Mucosa of rectum (tissue), 2 donors: Measurements from ENCODE around the gene UBE3C.
"Not testable (repeated sequence)": the region's sequence is repeated elsewhere in the genome, so short reads cannot be mapped to it uniquely, and the experiment has no call there.

ENCODE experiments used
- H3K27ac ChIP-seq, 2 donors: one replicate each; pipeline ENCODE4 v1.7.0; 2013; ENCODE audit warnings: inconsistent platforms in 2 of 2, low read depth in 2 of 2, low read length in 2 of 2
- H3K27me3 ChIP-seq, 2 donors: one replicate each; pipeline ENCODE4 v1.7.0; 2013; ENCODE audit warnings: low read length in 2 of 2; ENCODE audit not compliant: control insufficient read depth in 2 of 2, insufficient read depth in 2 of 2
- H3K36me3 ChIP-seq, 2 donors: one replicate each; pipeline ENCODE4 v1.7.0; 2013; ENCODE audit warnings: low read length in 2 of 2; ENCODE audit not compliant: control insufficient read depth in 2 of 2, insufficient read depth in 2 of 2
- H3K4me1 ChIP-seq, 2 donors: one replicate each; pipeline ENCODE4 v1.7.0; 2013; ENCODE audit warnings: low read length in 2 of 2, mild to moderate bottlenecking in 1 of 2; ENCODE audit not compliant: control insufficient read depth in 2 of 2, insufficient read depth in 2 of 2
- H3K4me3 ChIP-seq, 2 donors: one replicate each; pipeline ENCODE4 v1.7.0; 2013; ENCODE audit warnings: low read length in 2 of 2
- H3K9ac ChIP-seq, 2 donors: one replicate each; pipeline ENCODE4 v1.7.0; 2013; ENCODE audit warnings: low read length in 2 of 2, low read depth in 1 of 2, mild to moderate bottlenecking in 1 of 2
- H3K9me3 ChIP-seq, 2 donors: one replicate each; pipeline ENCODE4 v1.7.0; 2013; ENCODE audit warnings: low read length in 2 of 2; ENCODE audit not compliant: control insufficient read depth in 2 of 2
- donor health status: healthy.
- donor health status: Normal muscosa, but diverticular disease.

The UBE3C gene

DNA sequence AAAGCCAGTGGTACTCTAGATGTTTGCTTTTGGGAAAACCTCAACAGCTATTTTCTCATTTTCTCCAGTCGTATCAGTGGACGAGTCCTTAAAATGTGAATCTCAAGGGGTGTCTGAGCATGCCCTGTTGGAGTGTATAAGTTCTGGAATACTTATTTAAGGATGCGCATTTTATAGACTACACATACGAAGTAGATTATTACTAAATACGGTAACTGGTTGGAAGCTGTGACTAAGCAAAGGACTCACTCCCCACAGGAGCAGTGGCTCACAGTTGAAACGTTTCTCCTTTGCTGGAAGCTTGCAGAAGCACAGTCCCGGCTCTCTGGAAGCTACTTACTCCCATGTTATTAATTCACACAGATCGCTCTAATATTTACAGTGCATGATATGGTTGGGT, 107.3 kb downstream of the UBE3C start:
- Histone ChIP-seq H3K36me3 (peaks cover 18 to 25% of the 10 kb centered on the region in 2 donors), H3K27ac (no peak overlapping the region), H3K27me3 (no peaks in the 10 kb centered on the region), H3K4me1 (no peaks in the 10 kb centered on the region), H3K9me3 (no peaks in the 10 kb centered on the region), H3K4me3 (no peak overlapping the region), H3K9ac (no peak overlapping the region)

DNA sequence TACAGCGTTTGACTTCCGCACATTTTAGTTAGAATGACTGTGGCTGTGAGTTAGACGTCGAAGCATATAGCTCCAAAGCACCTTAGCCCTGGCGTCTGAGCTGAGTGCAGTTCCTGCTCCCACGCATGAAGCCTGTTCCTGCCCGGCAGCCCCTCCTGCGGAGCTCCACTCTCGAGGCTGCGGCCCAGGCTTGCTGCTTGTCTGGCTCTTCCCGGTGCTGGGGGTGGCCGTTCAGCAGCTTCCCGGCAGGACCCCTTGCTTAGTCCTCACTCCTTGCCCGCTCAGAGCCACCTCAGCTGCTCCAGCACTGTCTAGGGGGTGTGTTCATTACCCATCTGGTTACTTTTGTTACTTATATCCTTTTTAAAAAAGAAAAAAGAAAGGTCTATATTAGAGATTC, 109.9 kb downstream of the UBE3C start:
- peaks cover 21 to 25% of the 10 kb centered on the region in 2 donors for H3K36me3 ChIP-seq

DNA sequence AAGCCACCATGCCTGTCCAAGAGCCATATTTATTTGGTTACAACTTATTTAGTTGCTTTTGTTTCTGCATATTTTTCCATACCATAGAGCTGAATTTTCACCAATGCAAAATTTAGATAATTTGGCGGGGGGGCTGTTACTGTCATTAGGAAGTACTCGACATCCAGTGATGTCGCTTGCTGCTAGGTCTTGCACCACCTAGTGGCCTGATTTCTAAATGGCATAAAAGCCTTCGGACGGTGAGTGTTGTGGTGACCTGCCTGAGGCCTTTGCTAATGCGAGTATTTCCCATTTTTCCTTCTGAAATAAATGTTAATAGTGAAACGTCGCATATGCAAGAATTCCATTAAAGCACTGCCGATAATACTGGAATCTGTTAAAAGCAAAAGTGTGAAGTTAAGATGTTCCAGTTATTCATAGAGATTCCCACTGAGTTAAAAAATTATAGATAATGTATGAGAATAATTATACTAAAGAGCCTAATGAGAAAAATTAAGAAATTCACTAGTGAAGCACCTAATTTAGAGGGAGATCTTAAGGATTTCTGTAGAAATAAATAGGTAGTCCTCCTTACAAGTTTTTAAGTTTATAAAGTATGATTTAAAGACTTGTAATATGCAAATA, 112.0 kb downstream of the UBE3C start:
- Histone ChIP-seq H3K27ac (no peak overlapping the region), H3K4me1 (no peaks in the 10 kb centered on the region), H3K27me3 (no peaks in the 10 kb centered on the region), H3K36me3 (peaks cover 27 to 42% of the 10 kb centered on the region in 2 donors), H3K4me3 (no peak overlapping the region), H3K9ac (no peak overlapping the region), H3K9me3 (no peaks in the 10 kb centered on the region)

More for the DNA sequence above, 109.9 kb downstream of the UBE3C start:
- Histone ChIP-seq H3K27me3 (no peaks in the 10 kb centered on the region), H3K9ac (no peak overlapping the region), H3K9me3 (no peaks in the 10 kb centered on the region), H3K4me1 (no peaks in the 10 kb centered on the region), H3K27ac (no peak overlapping the region), H3K4me3 (no peak overlapping the region)

DNA sequence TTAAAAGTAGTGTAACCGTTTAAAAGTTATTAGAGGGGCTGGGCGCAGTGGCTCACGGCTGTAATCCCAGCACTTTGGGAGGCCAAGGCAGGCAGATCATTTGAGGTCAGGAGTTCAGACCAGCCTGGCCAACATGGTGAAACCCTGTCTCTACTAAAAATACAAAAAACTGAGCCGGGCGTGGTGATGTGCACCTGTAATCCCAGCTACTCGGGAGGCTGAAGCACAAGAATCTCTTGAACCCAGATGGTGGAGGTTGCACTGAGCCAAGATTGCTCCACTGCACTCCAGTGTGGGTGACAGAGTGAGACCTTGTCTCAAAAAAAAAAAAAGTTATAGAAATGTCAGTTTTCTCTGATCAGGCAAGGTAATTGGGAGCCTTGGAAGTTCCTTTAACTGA, 113.1 kb downstream of the UBE3C start:
- H3K4me3 ChIP-seq, H3K9me3 ChIP-seq, H3K4me1 ChIP-seq, H3K9ac ChIP-seq, H3K27ac ChIP-seq, H3K27me3 ChIP-seq: not testable (repeated sequence)
- peaks cover 29 to 49% of the 10 kb centered on the region in 2 donors for H3K36me3 ChIP-seq

DNA sequence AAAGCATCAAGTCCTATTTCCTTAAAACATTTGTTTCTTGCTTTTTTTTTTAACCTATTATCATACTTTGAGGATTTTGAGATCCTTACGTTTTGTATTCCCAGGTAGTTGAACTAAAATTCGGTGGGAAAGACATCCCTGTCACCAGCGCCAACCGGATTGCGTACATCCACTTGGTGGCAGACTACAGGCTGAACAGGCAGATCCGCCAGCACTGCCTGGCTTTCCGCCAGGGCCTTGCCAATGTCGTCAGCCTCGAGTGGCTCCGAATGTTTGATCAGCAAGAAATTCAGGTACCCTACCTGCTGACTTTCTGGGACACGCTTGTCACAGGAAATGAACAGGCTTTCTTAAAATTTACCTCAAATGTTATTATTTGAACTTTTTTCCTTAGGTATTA, 115.1 kb downstream of the UBE3C start:
- Histone ChIP-seq H3K4me3 (no peak overlapping the region), H3K27me3 (no peaks in the 10 kb centered on the region), H3K9ac (no peak overlapping the region), H3K9me3 (no peaks in the 10 kb centered on the region), H3K27ac (no peak overlapping the region), H3K36me3 (peaks cover 33 to 51% of the 10 kb centered on the region in 2 donors), H3K4me1 (no peaks in the 10 kb centered on the region)

DNA sequence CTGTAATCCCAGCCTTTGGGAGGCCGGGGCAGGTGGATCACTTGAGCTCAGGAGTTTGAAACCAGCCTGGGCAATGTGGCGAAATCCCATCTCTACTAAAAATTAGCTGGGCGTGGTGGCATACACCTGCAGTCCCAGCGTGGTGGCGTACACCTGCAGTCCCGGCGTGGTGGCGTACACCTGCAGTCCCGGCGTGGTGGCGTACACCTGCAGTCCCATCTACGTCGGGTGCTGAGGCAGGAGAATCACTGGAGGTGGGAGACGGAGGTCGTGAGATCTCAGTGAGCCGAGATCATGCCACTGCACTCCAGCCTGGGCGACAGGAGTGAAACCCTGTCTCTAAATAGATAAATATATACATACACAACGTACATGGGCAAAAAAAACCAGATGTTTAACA, 116.1 kb downstream of the UBE3C start:
- H3K4me3 ChIP-seq, H3K9ac ChIP-seq, H3K27me3 ChIP-seq, H3K27ac ChIP-seq, H3K9me3 ChIP-seq, H3K4me1 ChIP-seq: not testable (repeated sequence)
- H3K36me3 ChIP-seq = peaks cover 39 to 58% of the 10 kb centered on the region in 2 donors

DNA sequence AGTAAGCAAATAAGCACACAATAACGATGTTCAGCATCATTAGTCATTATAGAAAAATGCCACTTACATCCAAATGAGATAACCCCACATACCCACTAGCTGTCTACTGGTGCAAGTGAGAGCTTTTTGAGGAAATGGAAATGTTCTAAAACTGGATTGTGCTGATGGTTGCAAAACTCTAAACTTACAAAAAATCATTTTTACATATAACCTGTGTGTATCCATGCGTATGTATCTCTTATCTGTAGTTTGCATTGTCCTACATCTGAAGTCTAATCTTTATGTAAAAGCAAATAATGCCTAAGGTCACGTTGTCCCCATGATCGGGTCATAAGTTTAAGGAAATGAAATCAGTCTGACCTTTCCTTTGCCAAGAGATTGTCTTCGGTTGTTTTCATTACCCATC, 116.5 kb downstream of the UBE3C start:
- Histone ChIP-seq H3K9ac (no peak overlapping the region), H3K27ac (no peak overlapping the region), H3K36me3 (peaks cover 41 to 58% of the 10 kb centered on the region in 2 donors), H3K4me3 (no peak overlapping the region), H3K9me3 (no peaks in the 10 kb centered on the region), H3K27me3 (no peaks in the 10 kb centered on the region), H3K4me1 (no peaks in the 10 kb centered on the region)

DNA sequence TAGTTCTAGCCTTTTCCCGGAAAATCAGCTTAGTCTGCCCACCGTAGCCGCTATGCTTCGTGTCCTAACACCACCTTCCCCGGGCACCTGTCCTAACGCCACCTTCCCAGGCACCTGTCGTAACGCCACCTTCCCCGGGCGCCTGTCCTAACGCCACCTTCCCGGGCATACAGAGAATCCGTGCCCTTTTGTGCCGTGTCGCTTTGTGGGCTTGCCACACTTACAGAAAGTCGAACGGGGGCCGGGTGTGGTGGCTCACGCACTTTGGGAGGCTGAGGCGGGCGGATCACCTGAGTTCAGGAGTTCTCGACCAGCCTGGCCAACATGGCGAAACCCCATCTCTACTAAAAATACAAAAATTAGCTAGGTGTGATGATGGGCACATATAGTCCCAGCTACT, 124.4 kb downstream of the UBE3C start:
- no peaks in the 10 kb centered on the region for H3K4me1 ChIP-seq
- H3K27me3 ChIP-seq = no peaks in the 10 kb centered on the region
- H3K9ac ChIP-seq = no peak overlapping the region
- H3K27ac ChIP-seq = no peak overlapping the region
- H3K4me3 ChIP-seq = no peak overlapping the region
- no peaks in the 10 kb centered on the region for H3K9me3 ChIP-seq
- H3K36me3 ChIP-seq = peaks cover 47 to 54% of the 10 kb centered on the region in 2 donors

DNA sequence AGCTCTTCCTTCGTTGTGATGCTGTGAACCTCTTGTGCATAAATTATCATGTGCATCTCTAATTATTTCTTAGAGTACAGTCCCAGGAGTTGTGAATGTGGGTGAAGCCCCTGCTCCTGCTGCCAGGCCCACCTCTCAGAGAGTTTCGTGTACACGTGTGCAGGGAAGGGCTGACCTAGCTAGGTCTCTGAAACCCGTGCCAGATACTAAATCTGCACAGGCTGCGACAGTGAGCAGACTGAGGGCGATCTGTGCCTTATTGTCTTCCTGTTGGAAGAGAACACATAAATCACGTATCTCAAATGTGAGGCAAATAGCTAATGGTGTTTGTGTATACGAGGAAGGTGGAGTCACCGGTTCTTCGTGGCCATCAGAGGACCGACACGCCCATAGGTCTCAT, 126.3 kb downstream of the UBE3C start:
- H3K9ac ChIP-seq = no peak overlapping the region
- no peak overlapping the region for H3K27ac ChIP-seq
- H3K27me3 ChIP-seq = no peaks in the 10 kb centered on the region
- H3K4me3 ChIP-seq = no peak overlapping the region
- H3K36me3 ChIP-seq = peaks cover 44 to 54% of the 10 kb centered on the region in 2 donors
- no peaks in the 10 kb centered on the region for H3K9me3 ChIP-seq
- H3K4me1 ChIP-seq = no peaks in the 10 kb centered on the region

DNA sequence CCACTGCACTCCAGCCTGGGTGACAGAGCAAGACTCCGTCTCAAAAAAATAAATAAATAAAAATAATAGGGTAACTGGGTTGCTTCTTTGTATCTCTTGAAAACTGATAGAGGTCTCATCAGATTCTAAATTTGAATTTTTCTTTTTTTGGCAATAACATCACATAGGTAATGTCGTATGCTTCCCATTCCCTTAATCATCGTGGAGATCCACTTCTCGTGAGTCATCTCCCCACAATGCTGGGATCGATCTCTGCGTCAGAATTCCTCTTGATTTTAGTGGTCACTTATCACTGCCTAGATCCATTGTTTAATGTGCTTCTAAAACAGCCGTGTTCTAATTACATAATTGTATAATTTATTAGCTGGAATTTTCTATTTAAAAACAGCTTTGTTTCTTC, 127.5 kb downstream of the UBE3C start:
- Histone ChIP-seq H3K27ac (no peak overlapping the region), H3K4me3 (no peak overlapping the region), H3K4me1 (no peaks in the 10 kb centered on the region), H3K27me3 (no peaks in the 10 kb centered on the region), H3K36me3 (peaks cover 38 to 56% of the 10 kb centered on the region in 2 donors), H3K9ac (no peak overlapping the region), H3K9me3 (no peaks in the 10 kb centered on the region)

DNA sequence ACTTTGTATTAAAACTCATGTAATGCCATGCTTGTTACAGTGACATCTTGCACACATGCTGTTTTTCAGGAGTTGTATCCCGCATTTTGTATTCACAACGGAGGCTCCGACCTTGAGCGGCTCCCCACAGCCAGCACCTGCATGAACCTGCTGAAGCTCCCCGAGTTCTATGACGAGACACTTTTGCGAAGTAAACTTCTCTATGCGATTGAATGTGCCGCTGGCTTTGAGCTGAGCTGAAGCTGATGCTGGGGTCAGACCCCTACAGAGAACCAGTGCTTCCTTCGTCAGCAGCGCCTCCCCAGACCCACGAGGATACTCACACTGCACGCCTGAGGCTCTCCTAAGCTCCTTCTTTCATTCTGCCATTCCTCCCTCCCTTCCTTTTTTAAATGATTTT, 128.8 kb downstream of the UBE3C start:
- H3K4me3 ChIP-seq = no peak overlapping the region
- H3K27me3 ChIP-seq = no peaks in the 10 kb centered on the region
- no peaks in the 10 kb centered on the region for H3K9me3 ChIP-seq
- no peak overlapping the region for H3K27ac ChIP-seq
- H3K9ac ChIP-seq = no peak overlapping the region
- H3K4me1 ChIP-seq = no peaks in the 10 kb centered on the region
- H3K36me3 ChIP-seq = peaks cover 38 to 60% of the 10 kb centered on the region in 2 donors
